Adrenal gland (tissue), 5 donors: ENCODE results near the gene ZNF281.

Experiments
- CTCF ChIP-seq, 6 experiments: fragments of 450-650 bp in 4 of 6; fragments of 200-600 bp in 2 of 6; sonication (generic) in 1 of 6; IDR thresholded peaks; 1 replicate in 5 of 6; 2 replicates in 1 of 6; pipeline versions ENCODE4 v1.5.1 to v1.8.0; 2016 to 2021; ENCODE audit warnings: antibody characterized with exemption in 6 of 6, mild to moderate bottlenecking in 2 of 6, moderate library complexity in 1 of 6
- POLR2A ChIP-seq, 2 donors: fragments of 450-650 bp; IDR thresholded peaks; one replicate each; pipeline ENCODE4 v1.6.1; 2017; ENCODE audit warnings: antibody characterized with exemption in 2 of 2, mild to moderate bottlenecking in 2 of 2, moderate library complexity in 1 of 2
- donor health status: DM: no; HTN: no; CAD: no.

GRCh38 chr1:200401263-200401662 is 8.6 kb downstream of the ZNF281 start:
- TF ChIP-seq CTCF (IDR thresholded peaks at IDR 0.05) (no peak), POLR2A (IDR thresholded peaks at IDR 0.05) (no peak)
